Natural killer cell (primary cell): ENCODE data around the gene NAA11. TPM values are rescaled to one million over a fixed set of nuclear protein-coding genes. Genes with fewer than 3 reads are reported as not detected.

ENCODE experiments used
- total RNA-seq, 4 donors: library from RNA; stranded (reverse); fragments of 120-200 nt in 1 of 4; gene quantifications; one replicate each; pipeline versions ENCODE4 v1.2.3 to v1.2.4, GENCODE V29; 2013 to 2022

Gene NAA11
- total RNA-seq, 3 donors from 2014 or later (not counting 1 experiment from before 2014, with no cell fraction given), result not detected

Other genes starting within 250 kb of the NAA11 start
- gene GK2, start 82.2 kb upstream of the NAA11 start, total RNA-seq, result not detected